GM19463 (cell line): ENCODE results near the gene KLF1.

ENCODE experiments used
- ATAC-seq: cut with Tn5 transposase; IDR thresholded peaks from one replicate; pipeline ENCODE4 v1.9.1; 2021; ENCODE audit warnings: mild to moderate bottlenecking, moderate library complexity; ENCODE audit not compliant: unreplicated experiment

KLF1 gene

GRCh38 chr19:12838886-12839756 is 47.9 kb downstream of the KLF1 start:
- no peak for ATAC-seq

GRCh38 chr19:12838182-12838885 is 48.7 kb downstream of the KLF1 start, which contains the start of gene MAST1:
MAST1 (plus strand) TSS chr19:12838515; CDS start chr19:12838573, 58 bp downstream.
- no peak for ATAC-seq

- no peak for ATAC-seq
Measured at GRCh38 chr19:12837225-12837624, 49.8 kb downstream of the KLF1 start.

GRCh38 chr19:12836529-12836863 is 50.5 kb downstream of the KLF1 start:
- no peak for ATAC-seq

GRCh38 chr19:12834976-12835757 is 51.8 kb downstream of the KLF1 start:
- no peak for ATAC-seq

GRCh38 chr19:12834566-12834943 is 52.4 kb downstream of the KLF1 start, which contains the start of gene RTBDN:
RTBDN (minus strand) TSS chr19:12834579; CDS start chr19:12829979, 4,600 bp downstream.
- ATAC-seq = no peak
